Activated naive CD4-positive, alpha-beta T cell treated with anti-CD3 and anti-CD28 coated beads, Interleukin-2, amount 50 U/mL, for 24 hours (primary cell): Measurements from ENCODE around the gene LEPROT.
A peak's percentile ranks its signal among the peaks of the same experiment; 100 is the strongest.
"Not testable (repeated sequence)": the region's sequence is repeated elsewhere in the genome, so short reads cannot be mapped to it uniquely, and the experiment has no call there.

Experiments
- H3K27ac Mint-ChIP-seq: one replicate; pipeline ENCODE4 v1.8.0; 2021; ENCODE audit warnings: mild to moderate bottlenecking, mixed read lengths
- H3K27me3 Mint-ChIP-seq: one replicate; pipeline ENCODE4 v1.8.0; 2021; ENCODE audit warnings: mixed read lengths
- H3K36me3 Mint-ChIP-seq: one replicate; pipeline ENCODE4 v1.8.0; 2021; ENCODE audit warnings: mixed read lengths
- H3K4me1 Mint-ChIP-seq: one replicate; pipeline ENCODE4 v1.8.0; 2021; ENCODE audit warnings: mixed read lengths
- H3K4me3 Mint-ChIP-seq: one replicate; pipeline ENCODE4 v1.8.0; 2021; ENCODE audit warnings: mild to moderate bottlenecking, mixed read lengths
- H3K9me3 Mint-ChIP-seq: one replicate; pipeline ENCODE4 v1.8.0; 2021; ENCODE audit warnings: mixed read lengths

The LEPROT gene

DNA sequence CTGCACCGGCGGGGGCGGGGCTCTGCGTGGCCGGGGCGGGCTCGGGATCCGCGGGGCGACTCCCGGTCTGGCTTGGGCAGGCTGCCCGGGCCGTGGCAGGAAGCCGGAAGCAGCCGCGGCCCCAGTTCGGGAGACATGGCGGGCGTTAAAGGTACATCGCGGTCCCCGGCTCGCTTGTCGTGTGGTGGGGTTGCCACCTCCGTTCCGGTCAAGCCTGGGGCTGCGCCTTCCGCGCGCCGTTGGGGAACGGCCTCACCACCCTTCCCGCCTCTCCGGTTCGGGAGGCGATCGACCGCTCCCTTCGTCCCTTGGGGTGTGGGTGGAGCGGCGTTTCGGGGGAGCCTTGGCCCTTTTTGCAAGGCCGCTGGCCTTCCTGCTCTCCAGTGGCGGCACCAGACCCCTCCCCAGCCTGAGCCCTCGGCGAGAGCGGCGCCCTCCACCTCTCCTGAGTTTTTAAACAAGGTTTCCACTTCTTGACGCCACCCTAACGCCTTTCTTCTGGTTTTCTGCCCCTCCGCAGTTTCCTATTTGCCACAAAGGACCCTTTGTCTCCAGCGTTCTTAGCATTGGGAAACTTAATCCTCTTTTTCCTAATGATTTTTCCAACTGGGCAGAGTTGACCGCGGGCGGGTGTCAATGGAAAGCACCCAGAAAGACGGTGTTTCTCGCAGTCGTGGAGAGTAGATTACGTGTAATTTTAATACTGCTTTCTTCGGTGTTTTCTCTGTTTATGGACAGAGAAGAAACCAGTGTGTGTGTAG is at the start of gene LEPROT, which contains the start of gene LEPR:
TSS of gene LEPROT (plus strand) at position 79 of the 761 bp plus-strand sequence. CDS start at position 136, 57 bp downstream.
TSS of gene LEPR (plus strand) at position 79 of the 761 bp plus-strand sequence. CDS start 144,898 bp downstream, outside the sequence.
- peak within 1 kb of the TSS; percentile 88 for H3K4me3 Mint-ChIP-seq
- peaks cover 8% of the 10 kb centered on the region for H3K36me3 Mint-ChIP-seq
- no peaks in the 10 kb centered on the region for H3K27me3 Mint-ChIP-seq
- H3K27ac Mint-ChIP-seq: peak within 1 kb of the TSS; percentile 80
- H3K4me1 Mint-ChIP-seq: peaks cover 14% of the 10 kb centered on the region
- H3K9me3 Mint-ChIP-seq: no peaks in the 10 kb centered on the region

DNA sequence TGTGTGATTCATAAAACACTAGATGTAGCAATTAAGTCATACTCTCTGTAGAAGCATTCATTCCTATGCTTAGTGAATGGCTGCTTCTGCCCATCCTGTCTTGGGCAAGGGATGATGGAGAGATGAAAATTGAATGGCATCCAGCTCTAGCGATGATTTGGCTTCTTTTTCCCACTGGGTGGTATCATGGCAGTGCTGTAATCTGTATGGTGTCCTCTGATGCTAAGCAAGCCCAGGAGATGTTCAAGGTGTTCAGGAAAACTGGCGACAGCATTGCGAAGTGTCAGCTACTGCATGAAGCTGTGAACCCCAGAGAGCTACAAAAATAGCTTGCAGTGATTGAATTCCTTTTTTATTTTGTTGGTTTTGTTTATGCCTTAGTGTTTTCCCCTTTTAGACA is 48.9 kb upstream of the LEPROT start:
- peaks cover 5% of the 10 kb centered on the region for H3K27me3 Mint-ChIP-seq
- no peaks in the 10 kb centered on the region for H3K4me1 Mint-ChIP-seq
- H3K4me3 Mint-ChIP-seq: no peak overlapping the region
- no peaks in the 10 kb centered on the region for H3K9me3 Mint-ChIP-seq
- no peaks in the 10 kb centered on the region for H3K36me3 Mint-ChIP-seq
- H3K27ac Mint-ChIP-seq: no peak overlapping the region

- H3K4me3 Mint-ChIP-seq: no peak overlapping the region
- no peak overlapping the region for H3K27ac Mint-ChIP-seq
- H3K4me1 Mint-ChIP-seq: no peaks in the 10 kb centered on the region
- H3K27me3 Mint-ChIP-seq: peaks cover 8% of the 10 kb centered on the region
- H3K36me3 Mint-ChIP-seq: no peaks in the 10 kb centered on the region
- H3K9me3 Mint-ChIP-seq: no peaks in the 10 kb centered on the region
Observed at GRCh38 chr1:65372557-65372956, 47.9 kb upstream of the LEPROT start.

GRCh38 chr1:65377496-65378246 is 42.8 kb upstream of the LEPROT start:
- Mint-ChIP-seq H3K36me3 (peaks cover 6% of the 10 kb centered on the region), H3K27ac (no peak overlapping the region), H3K4me3 (no peak overlapping the region)

DNA sequence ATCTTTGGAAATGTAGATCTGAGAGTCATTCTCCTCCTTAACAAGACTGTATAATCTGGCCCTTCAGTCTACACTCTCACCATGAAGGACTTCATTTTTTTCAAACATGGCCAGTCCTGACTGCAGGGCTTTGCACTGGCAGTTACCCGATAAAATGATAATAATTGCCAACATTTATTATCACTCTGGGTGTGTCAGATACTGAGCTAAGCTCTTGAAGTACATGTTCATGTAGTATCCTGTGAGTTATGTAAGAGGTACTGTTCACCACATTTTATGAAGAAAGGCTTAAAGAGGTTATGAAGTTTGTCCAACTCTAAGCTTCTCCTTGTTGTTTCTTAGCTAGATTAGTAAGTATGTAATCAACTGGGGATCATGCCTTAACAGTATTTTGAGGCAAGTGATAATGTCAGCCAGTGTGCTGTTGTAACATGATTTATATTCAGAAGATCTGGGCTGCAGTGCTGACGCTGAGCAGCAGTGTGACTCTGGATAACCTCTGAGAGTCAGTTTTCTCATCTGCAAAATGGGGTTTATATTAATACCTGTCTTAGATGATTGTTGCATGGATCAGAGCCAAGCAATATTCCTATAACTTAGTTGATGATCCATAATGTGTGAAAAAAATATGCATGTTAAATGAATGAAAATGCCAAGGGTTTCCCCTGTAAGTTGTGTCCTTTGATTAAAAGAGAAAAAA is 42.1 kb upstream of the LEPROT start:
- Mint-ChIP-seq H3K9me3 (no peaks in the 10 kb centered on the region), H3K36me3 (peaks cover 6% of the 10 kb centered on the region), H3K4me1 (no peaks in the 10 kb centered on the region), H3K27me3 (peaks cover 11% of the 10 kb centered on the region), H3K27ac (no peak overlapping the region), H3K4me3 (no peak overlapping the region)

More at GRCh38 chr1:65377496-65378246, 42.8 kb upstream of the LEPROT start:
- no peaks in the 10 kb centered on the region for H3K9me3 Mint-ChIP-seq
- H3K4me1 Mint-ChIP-seq: no peaks in the 10 kb centered on the region
- H3K27me3 Mint-ChIP-seq: peaks cover 11% of the 10 kb centered on the region

GRCh38 chr1:65384426-65384825 is 36.0 kb upstream of the LEPROT start:
- not testable (repeated sequence) for H3K9me3 Mint-ChIP-seq, H3K36me3 Mint-ChIP-seq, H3K4me1 Mint-ChIP-seq, H3K27ac Mint-ChIP-seq, H3K4me3 Mint-ChIP-seq, H3K27me3 Mint-ChIP-seq

DNA sequence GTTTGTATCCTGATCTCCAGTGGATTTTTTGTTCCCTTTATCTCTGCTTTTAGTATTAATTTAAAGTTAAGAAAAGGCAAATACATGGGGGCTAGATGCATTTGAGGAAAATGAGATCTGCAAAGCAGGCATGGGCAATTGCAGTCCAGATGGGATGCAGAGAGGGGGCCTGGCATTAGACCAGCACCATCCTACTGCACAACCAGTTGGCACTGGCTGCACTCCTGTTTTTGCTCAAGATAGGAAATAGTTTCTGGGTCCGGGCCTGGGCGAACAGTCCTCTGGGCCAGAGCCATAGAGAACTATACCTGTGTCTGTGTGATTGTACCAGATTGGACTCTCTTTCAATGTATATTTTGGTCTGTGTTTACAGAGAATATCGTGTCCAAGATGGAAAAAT is 34.0 kb upstream of the LEPROT start:
- Mint-ChIP-seq H3K4me3 (no peak overlapping the region), H3K4me1 (no peaks in the 10 kb centered on the region), H3K27me3 (no peaks in the 10 kb centered on the region), H3K9me3 (no peaks in the 10 kb centered on the region), H3K27ac (no peak overlapping the region), H3K36me3 (peaks cover 8% of the 10 kb centered on the region)

GRCh38 chr1:65387821-65388220 is 32.6 kb upstream of the LEPROT start:
- H3K27ac Mint-ChIP-seq: no peak overlapping the region
- H3K4me1 Mint-ChIP-seq: no peaks in the 10 kb centered on the region
- H3K36me3 Mint-ChIP-seq: peaks cover 9% of the 10 kb centered on the region
- no peaks in the 10 kb centered on the region for H3K27me3 Mint-ChIP-seq
- H3K9me3 Mint-ChIP-seq: no peaks in the 10 kb centered on the region
- H3K4me3 Mint-ChIP-seq: no peak overlapping the region

DNA sequence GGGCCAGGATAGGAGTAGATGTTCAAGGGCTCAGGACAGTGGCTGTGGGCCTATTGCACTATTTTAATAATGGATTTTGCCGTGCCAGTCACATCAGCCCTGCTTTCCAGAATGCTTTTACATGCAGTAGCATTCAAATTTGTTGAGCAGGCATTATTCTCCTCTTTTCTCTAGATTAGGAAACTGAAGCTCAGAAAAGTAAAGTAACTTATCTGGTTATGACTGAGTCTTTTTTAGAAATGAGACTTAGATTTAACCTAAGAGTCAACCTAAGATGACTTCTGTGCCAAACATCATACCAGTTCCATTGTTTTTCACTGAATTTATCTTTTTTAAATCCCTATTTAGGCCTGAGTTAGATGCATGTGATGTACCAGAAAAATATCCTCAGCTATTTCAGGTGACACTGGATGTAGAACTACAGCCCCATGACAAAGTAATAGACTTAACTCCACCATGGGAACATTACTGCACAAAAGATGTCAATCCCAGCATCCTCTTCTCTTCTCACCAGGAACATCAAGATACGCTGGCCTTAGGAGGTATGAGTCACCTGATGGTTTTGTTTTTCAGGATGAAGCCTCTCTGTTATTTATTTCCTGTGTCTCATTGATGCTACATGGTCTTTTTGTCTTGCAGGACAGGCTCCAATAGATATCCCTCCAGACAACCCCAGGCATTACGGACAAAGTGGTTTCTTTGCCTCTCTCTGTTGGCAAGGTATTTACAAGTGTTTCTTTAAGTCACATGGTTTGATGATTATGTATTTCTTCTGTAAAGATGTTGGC is 31.4 kb upstream of the LEPROT start:
- Mint-ChIP-seq H3K27me3 (no peaks in the 10 kb centered on the region), H3K9me3 (no peaks in the 10 kb centered on the region), H3K36me3 (peaks cover 9% of the 10 kb centered on the region), H3K4me3 (no peak overlapping the region), H3K27ac (no peak overlapping the region), H3K4me1 (no peaks in the 10 kb centered on the region)

- Mint-ChIP-seq H3K4me1 (peaks cover 4% of the 10 kb centered on the region), H3K27ac (no peak overlapping the region), H3K4me3 (no peak overlapping the region), H3K36me3 (peaks cover 6% of the 10 kb centered on the region), H3K9me3 (no peaks in the 10 kb centered on the region), H3K27me3 (no peaks in the 10 kb centered on the region)
Observed at GRCh38 chr1:65392497-65392896, 28.0 kb upstream of the LEPROT start.

GRCh38 chr1:65393347-65393746 is 27.1 kb upstream of the LEPROT start:
- Mint-ChIP-seq H3K36me3 (peaks cover 6% of the 10 kb centered on the region), H3K27ac (no peak overlapping the region), H3K9me3 (no peaks in the 10 kb centered on the region), H3K4me3 (no peak overlapping the region), H3K4me1 (peaks cover 4% of the 10 kb centered on the region), H3K27me3 (no peaks in the 10 kb centered on the region)

- H3K4me3 Mint-ChIP-seq: no peak overlapping the region
- H3K27ac Mint-ChIP-seq: no peak overlapping the region
- peaks cover 6% of the 10 kb centered on the region for H3K36me3 Mint-ChIP-seq
- no peaks in the 10 kb centered on the region for H3K27me3 Mint-ChIP-seq
- H3K4me1 Mint-ChIP-seq: peaks cover 4% of the 10 kb centered on the region
- no peaks in the 10 kb centered on the region for H3K9me3 Mint-ChIP-seq
Observed at GRCh38 chr1:65393928-65394327, 26.5 kb upstream of the LEPROT start.

DNA sequence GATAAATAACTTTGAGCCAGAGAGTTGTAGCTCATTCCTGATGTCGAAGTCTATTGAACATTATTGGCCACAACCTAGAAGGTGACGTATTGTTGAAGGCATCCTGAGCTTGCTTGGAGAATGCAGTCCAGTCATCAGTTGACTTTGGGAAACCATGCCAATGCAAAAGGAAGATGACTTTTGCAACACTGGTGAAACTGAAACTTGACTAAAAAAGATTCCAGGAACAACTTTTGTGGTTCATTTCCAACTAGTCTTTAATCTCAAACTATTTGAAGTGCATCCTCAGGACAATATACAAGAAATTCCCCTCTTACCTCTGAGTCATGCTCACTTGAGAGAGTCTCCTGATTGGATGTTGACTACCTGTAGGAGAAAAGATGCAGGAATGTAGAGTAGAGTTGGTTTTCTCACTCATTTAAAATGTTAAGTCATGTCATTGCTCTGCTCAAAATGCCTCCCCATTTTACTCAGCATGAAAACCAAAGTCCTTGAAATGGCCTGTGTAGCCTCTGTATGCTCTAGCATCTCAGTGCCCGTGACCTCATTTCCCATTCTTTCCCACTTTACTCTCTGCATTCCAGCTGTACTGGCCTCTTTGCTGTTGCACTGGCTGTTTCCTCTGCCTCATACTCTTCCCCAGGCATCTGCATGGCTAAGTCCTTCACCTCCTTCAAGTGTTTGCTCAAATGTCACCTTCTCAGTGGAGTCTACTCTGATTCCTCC is 24.4 kb upstream of the LEPROT start:
- Mint-ChIP-seq H3K9me3 (no peaks in the 10 kb centered on the region), H3K36me3 (peaks cover 6% of the 10 kb centered on the region), H3K27ac (peak overlapping the region; percentile 36), H3K4me1 (peaks cover 4% of the 10 kb centered on the region), H3K27me3 (no peaks in the 10 kb centered on the region), H3K4me3 (no peak overlapping the region)

DNA sequence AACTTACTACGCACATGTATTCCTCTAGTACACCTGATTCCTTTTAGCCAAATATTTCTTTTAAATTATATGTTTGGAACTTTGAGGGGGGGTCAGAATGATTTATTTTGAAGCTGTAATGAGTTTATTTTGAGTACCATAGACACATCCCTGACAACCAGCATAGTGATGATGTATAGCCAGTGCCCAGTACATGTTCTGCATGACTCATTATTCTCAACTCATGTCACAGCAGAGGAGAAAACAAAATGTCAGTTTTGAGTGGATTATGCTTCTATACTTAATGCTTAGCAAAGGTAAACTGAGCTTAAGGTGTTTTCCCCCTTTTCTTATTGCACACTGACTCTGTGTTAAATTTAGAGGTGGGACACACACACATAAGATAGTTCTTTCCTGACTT is 22.4 kb upstream of the LEPROT start:
- Mint-ChIP-seq H3K27ac (no peak overlapping the region), H3K27me3 (no peaks in the 10 kb centered on the region), H3K36me3 (peaks cover 4% of the 10 kb centered on the region), H3K4me1 (peaks cover 4% of the 10 kb centered on the region), H3K9me3 (no peaks in the 10 kb centered on the region), H3K4me3 (no peak overlapping the region)

GRCh38 chr1:65399003-65399402 is 21.5 kb upstream of the LEPROT start:
- peaks cover 4% of the 10 kb centered on the region for H3K4me1 Mint-ChIP-seq
- no peaks in the 10 kb centered on the region for H3K9me3 Mint-ChIP-seq
- H3K27ac Mint-ChIP-seq: no peak overlapping the region
- H3K36me3 Mint-ChIP-seq: peaks cover 4% of the 10 kb centered on the region
- no peak overlapping the region for H3K4me3 Mint-ChIP-seq
- H3K27me3 Mint-ChIP-seq: no peaks in the 10 kb centered on the region
